ENCODE data around the gene NAPA. TPM values are rescaled to one million over a fixed set of nuclear protein-coding genes. Genes with fewer than 3 reads are reported as not detected.

The NAPA gene
- total and polyA plus RNA-seq, 8 donors: 106 to 131 (median 119) TPM

DNA sequence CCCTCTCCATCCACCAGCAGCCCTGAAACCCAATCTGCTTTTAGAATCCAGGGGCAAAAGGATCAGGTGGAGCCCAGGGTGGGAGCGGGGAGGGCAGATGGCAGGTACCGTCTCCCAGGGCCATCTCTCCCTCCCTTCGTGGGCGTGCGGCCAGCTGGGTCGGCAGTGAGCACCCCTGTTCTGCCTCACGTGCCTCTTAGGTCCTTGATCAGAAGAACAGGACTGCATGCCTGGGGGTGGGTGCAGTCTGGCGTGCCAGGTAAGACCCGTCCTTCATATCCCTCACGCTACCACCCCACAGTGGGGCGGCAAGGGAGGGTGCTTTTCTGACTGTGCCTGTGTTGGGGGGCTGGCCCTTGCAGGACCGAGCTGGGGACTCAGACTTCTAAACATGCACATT, 45.1 kb downstream of the NAPA start:
- no peak for ATAC-seq
- Histone ChIP-seq H3K4me1 (no peaks in the 10 kb centered on the region), H3K27ac (no peak overlapping the region), H3K36me3 (no peaks in the 10 kb centered on the region), H3K27me3 (peaks cover 19 to 92% of the 10 kb centered on the region in 2 donors), H3K9me3 (no peaks in the 10 kb centered on the region), H3K4me3 (no peak overlapping the region)
- peak in 1 of 4 donors; percentile 63 for DNase-seq
- intact Hi-C loops (cut with DNase I): no loop called here
- TF ChIP-seq, protein P1, sequence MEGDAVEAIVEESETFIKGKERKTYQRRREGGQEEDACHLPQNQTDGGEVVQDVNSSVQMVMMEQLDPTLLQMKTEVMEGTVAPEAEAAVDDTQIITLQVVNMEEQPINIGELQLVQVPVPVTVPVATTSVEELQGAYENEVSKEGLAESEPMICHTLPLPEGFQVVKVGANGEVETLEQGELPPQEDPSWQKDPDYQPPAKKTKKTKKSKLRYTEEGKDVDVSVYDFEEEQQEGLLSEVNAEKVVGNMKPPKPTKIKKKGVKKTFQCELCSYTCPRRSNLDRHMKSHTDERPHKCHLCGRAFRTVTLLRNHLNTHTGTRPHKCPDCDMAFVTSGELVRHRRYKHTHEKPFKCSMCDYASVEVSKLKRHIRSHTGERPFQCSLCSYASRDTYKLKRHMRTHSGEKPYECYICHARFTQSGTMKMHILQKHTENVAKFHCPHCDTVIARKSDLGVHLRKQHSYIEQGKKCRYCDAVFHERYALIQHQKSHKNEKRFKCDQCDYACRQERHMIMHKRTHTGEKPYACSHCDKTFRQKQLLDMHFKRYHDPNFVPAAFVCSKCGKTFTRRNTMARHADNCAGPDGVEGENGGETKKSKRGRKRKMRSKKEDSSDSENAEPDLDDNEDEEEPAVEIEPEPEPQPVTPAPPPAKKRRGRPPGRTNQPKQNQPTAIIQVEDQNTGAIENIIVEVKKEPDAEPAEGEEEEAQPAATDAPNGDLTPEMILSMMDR (IDR thresholded peaks at IDR 0.05): no peak

DNA sequence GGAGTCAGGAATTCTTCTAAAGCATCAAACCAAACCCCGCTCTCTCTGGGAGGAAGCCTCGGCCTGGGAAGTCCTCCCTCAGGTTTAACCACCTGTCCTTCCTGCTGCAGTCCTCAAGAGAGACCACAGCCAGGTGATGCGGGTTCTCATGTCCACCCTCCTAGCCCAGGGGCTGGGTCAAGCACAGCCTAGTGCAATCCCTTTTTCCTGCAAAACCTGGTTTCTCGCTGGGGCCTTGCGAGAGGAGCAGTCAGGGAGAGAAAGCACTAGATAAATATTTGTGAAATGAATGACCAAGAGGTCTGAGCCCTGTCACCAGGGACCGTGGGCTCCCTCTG, 45.5 kb downstream of the NAPA start:
- Histone ChIP-seq H3K4me3 (no peak overlapping the region), H3K27me3 (peaks cover 19 to 93% of the 10 kb centered on the region in 2 donors), H3K27ac (no peak overlapping the region), H3K9me3 (no peaks in the 10 kb centered on the region), H3K36me3 (no peaks in the 10 kb centered on the region), H3K4me1 (no peaks in the 10 kb centered on the region)
- ATAC-seq: no peak
- intact Hi-C loops (cut with DNase I): no loop called here
- TF ChIP-seq, protein P1 (IDR thresholded peaks at IDR 0.05): no peak
- DNase-seq: peak in 1 of 4 donors; percentile 37

DNA sequence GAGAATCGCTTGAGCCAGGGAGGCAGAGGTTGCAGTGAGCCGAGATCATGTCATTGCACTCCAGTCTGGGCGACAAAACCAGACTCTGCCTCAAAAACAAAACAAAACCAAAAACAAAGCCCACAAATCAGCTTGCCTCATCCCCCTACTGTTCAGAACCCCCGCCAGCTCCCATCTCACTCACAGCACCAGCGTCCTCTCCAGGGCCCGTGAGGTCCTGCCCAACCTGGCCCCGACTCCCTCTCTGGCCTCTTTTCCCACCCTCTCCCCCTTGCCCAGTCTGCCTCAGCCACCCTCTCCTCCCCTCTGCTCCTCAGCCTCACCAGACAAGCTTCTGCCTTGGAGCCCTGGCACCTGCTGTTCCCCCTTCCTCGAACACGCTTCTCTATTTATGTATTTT, 46.9 kb downstream of the NAPA start:
- ATAC-seq: no peak
- Histone ChIP-seq H3K36me3 (no peaks in the 10 kb centered on the region), H3K27ac (no peak overlapping the region), H3K4me3 (no peak overlapping the region), H3K4me1 (no peaks in the 10 kb centered on the region), H3K9me3 (no peaks in the 10 kb centered on the region), H3K27me3 (peaks cover 19 to 86% of the 10 kb centered on the region in 2 donors)
- TF ChIP-seq, protein P1 (IDR thresholded peaks at IDR 0.05): no peak
- DNase-seq: peak in 1 of 4 donors; percentile 44
- intact Hi-C loops (cut with DNase I): no loop called here

DNA sequence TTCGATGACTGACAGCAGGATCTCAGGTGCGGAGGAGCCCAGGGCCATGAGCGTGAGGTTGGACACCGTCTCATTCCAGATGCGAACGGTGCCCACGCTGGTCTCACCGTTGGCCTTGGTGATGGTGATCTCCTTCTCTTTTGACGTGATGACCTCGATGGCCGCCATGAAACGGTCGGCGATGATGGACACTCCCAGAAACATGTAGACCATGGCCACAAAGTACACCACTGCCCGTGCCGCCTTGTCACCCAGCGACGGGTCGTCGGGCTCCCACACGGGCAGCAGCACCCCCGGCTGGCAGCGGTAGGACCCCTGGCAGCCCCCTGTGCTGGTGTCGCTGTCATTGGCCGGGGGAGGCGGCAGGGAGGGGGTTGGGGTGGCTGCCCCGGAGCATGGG, 48.9 kb downstream of the NAPA start:
- DNase-seq: peak in 1 of 4 donors; percentile 73

DNA sequence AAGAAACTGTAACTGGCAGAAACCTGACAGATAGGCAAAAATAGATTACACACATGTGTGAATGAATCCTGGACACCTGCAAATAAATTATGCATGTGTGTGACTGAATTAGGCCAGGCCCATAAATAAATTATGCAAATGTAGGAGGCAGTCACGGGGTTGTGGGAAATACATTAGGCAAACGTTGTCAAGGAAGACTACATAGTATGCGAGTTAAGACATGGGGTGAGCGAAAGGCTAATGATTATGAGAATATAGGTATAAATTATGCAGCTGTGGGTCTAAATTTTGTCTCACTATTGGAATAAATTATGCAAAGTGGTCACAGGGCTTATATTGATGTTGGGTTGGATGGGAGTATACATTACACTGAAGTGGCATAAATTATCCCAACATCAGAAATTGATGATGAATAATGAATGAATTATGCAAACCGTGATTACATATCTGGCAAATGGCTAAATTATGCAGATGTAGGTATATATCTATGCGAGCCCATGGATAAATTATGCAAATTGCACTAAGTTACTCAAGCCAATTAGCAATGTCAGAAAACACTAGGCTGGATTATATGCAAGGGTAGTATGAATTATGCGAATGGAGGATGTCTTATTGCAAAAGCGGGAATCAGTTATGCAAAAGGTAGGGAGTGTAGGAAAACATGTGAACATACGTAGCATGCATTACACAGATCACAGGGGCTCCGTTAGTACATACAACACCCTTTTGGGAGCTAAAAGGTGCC, 50.0 kb downstream of the NAPA start:
- TF ChIP-seq, protein P1 (IDR thresholded peaks at IDR 0.05): no peak
- no peaks in the 10 kb centered on the region for H3K36me3 ChIP-seq
- no peaks in the 10 kb centered on the region for H3K9me3 ChIP-seq
- peaks cover 9 to 85% of the 10 kb centered on the region in 2 donors for H3K27me3 ChIP-seq
- ATAC-seq: no peak
- H3K27ac ChIP-seq: no peak overlapping the region
- no peak overlapping the region for H3K4me3 ChIP-seq
- no peak for DNase-seq
- intact Hi-C loops (cut with DNase I): no loop called here
- no peaks in the 10 kb centered on the region for H3K4me1 ChIP-seq

More for the DNA sequence above, 48.9 kb downstream of the NAPA start:
- TF ChIP-seq, protein P1 (IDR thresholded peaks at IDR 0.05): no peak
- no peaks in the 10 kb centered on the region for H3K36me3 ChIP-seq
- H3K9me3 ChIP-seq: no peaks in the 10 kb centered on the region
- no peak overlapping the region for H3K4me3 ChIP-seq
- peaks cover 9 to 85% of the 10 kb centered on the region in 2 donors for H3K27me3 ChIP-seq
- intact Hi-C loops (cut with DNase I): no loop called here
- H3K27ac ChIP-seq: no peak overlapping the region
- H3K4me1 ChIP-seq: no peaks in the 10 kb centered on the region
- no peak for ATAC-seq

All from left lung (tissue), 10 donors.